HepG2 (cell line): ENCODE results near the gene ARFGEF3. TPM values are rescaled to one million over a fixed set of nuclear protein-coding genes. Genes with fewer than 3 reads are reported as not detected.

Source experiments
- EP300 ChIP-seq, 3 experiments: sonication (generic) in 1 of 3; formaldehyde crosslinking in 1 of 3; IDR thresholded peaks; 2 replicates each; pipeline versions ENCODE4 v1.5.1 to v1.6.1; 2011 to 2020; ENCODE audit warnings: low read depth in 2 of 3, low read length in 2 of 3, borderline replicate concordance in 1 of 3, improper control_type of control experiment in 1 of 3, mild to moderate bottlenecking in 1 of 3, missing genetic modification reagents in 1 of 3, moderate library complexity in 1 of 3
- GFI1 ChIP-seq: sonication (generic); formaldehyde crosslinking; IDR thresholded peaks from 2 replicates; pipeline ENCODE4 v1.5.0; 2020; ENCODE audit warnings: missing genetic modification reagents, mild to moderate bottlenecking, borderline replicate concordance
- HDAC1 ChIP-seq: sonication (generic); formaldehyde crosslinking; IDR thresholded peaks from 2 replicates; pipeline ENCODE4 v1.5.1; 2020; ENCODE audit warnings: mild to moderate bottlenecking, missing genetic modification reagents
- NFKBIZ ChIP-seq: IDR thresholded peaks from 2 replicates; pipeline ENCODE4 v1.6.1; 2018; ENCODE audit warnings: missing genetic modification reagents, missing compliant biosample characterization
- RXRB ChIP-seq: IDR thresholded peaks from 2 replicates; pipeline ENCODE4 v1.6.1; 2016; ENCODE audit warnings: borderline replicate concordance, missing genetic modification reagents, missing compliant biosample characterization
- SOX6 ChIP-seq, 2 experiments: fragments of 450-650 bp in 1 of 2; sonication (generic) in 1 of 2; formaldehyde crosslinking in 1 of 2; IDR thresholded peaks; 2 replicates each; pipeline versions ENCODE4 v1.4.0 to v1.6.1; 2017 to 2020; ENCODE audit warnings: antibody characterized with exemption in 1 of 2, mild to moderate bottlenecking in 1 of 2, missing genetic modification reagents in 1 of 2
- SRSF4 ChIP-seq: fragments of 200-400 bp; formaldehyde crosslinking; IDR thresholded peaks from one replicate; pipeline ENCODE4 v1.6.1; 2018; ENCODE audit warnings: mild to moderate bottlenecking, low read depth, low read length, moderate library complexity; ENCODE audit not compliant: poor library complexity, severe bottlenecking
- polyA plus RNA-seq, 8 experiments: library from polyadenylated mRNA; depleted of rRNA in 3 of 8; stranded (reverse) in 7 of 8; unstranded in 1 of 8; fragments of >200 nt; fragmentation: Illumina TruSeq in 4 of 8; extraction: Trizol in 4 of 8; gene quantifications; 2 replicates each; pipeline versions ENCODE4 v1.2.1 to v1.2.3, GENCODE V29; 2011 to 2016; ENCODE audit warnings: low read depth in 4 of 8, missing spikeins in 1 of 8, mixed read lengths in 1 of 8; ENCODE audit not compliant: insufficient read depth in 1 of 8
- total RNA-seq, 5 experiments: library from RNA; depleted of rRNA; stranded (reverse); fragments of >200 nt; fragmentation: Illumina TruSeq; extraction: Trizol; gene quantifications; 2 replicates each; pipeline ENCODE4 v1.2.3, GENCODE V29; 2016; ENCODE audit warnings: low read depth in 1 of 5
- TF ChIP-seq, protein P1 (sequence below): sonication (generic); formaldehyde crosslinking; IDR thresholded peaks from 2 replicates; pipeline ENCODE4 v1.5.0; 2020; ENCODE audit warnings: missing genetic modification reagents
- TF ChIP-seq, protein P2 (sequence below): sonication (generic); formaldehyde crosslinking; IDR thresholded peaks from 2 replicates; pipeline ENCODE4 v1.5.0; 2020; ENCODE audit warnings: mild to moderate bottlenecking, missing genetic modification reagents, moderate library complexity
- TF ChIP-seq, protein P3 (sequence below): sonication (generic); formaldehyde crosslinking; IDR thresholded peaks from 2 replicates; pipeline ENCODE4 v1.5.0; 2020; ENCODE audit warnings: missing genetic modification reagents
- TF ChIP-seq, protein P4 (sequence below): sonication (generic); formaldehyde crosslinking; IDR thresholded peaks from 2 replicates; pipeline ENCODE4 v1.4.0; 2020; ENCODE audit warnings: missing genetic modification reagents, low read depth, mild to moderate bottlenecking, borderline replicate concordance
- TF ChIP-seq, protein P5 (sequence below): sonication (generic); formaldehyde crosslinking; conservative IDR thresholded peaks from 2 replicates; pipeline ENCODE4 v1.4.0; 2020; ENCODE audit warnings: mild to moderate bottlenecking, missing genetic modification reagents, moderate library complexity
- TF ChIP-seq, protein P6 (sequence below): sonication (generic); formaldehyde crosslinking; IDR thresholded peaks from 2 replicates; pipeline ENCODE4 v1.4.0; 2020; ENCODE audit warnings: missing genetic modification reagents, borderline replicate concordance

ARFGEF3 gene
- total and polyA plus RNA-seq, 2 of the 13 experiments (the other 11 are each of a cell fraction or from before 2014, with no cell fraction given), result 0.60 to 2.6 TPM

DNA sequence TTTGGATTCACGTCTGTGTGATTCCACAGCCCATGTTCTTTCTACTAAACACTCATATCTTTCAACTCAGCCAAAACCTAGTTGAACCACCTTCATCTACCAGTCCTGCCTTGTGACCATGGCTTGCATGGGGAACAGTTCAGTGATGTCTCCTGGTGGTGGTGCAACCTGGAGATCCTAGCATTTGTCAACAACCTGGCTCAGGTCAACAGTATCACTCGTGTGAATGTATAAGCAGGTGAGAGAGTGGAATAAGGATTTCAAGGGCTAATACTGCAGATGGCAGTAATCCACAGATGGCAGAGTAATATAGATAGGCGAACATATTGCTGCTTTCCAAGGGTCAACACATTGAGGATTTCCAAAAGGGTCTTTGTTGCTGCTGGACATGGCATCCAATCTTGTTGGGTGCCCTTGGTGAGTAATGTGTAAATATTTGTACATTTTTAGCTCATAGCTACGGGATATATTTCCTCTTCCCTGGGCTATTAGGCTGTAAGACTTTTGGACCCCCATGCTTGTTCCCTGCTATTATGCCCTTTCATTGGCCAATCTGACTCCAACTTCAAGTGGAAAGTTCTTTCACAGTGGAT lies 43.1 kb downstream of the ARFGEF3 start (continued):
- TF ChIP-seq, protein P1, sequence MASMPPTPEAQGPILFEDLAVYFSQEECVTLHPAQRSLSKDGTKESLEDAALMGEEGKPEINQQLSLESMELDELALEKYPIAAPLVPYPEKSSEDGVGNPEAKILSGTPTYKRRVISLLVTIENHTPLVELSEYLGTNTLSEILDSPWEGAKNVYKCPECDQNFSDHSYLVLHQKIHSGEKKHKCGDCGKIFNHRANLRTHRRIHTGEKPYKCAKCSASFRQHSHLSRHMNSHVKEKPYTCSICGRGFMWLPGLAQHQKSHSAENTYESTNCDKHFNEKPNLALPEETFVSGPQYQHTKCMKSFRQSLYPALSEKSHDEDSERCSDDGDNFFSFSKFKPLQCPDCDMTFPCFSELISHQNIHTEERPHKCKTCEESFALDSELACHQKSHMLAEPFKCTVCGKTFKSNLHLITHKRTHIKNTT (CRISPR knock-in tag), result no peak
- TF ChIP-seq GFI1 (no peak), RXRB (CRISPR knock-in tag) (peak; percentile 42; the same call in 1 of the 2 replicates), SRSF4 (no peak), NFKBIZ (CRISPR knock-in tag) (no peak), EP300 (IDR thresholded peaks at IDR 0.05; ENCODE audit: low read depth in 2 of 2, low read length in 2 of 2) (peak in 1 of 2 experiments; percentile 27; a peak in 1 of 4 replicates), EP300 (CRISPR knock-in tag; IDR thresholded peaks at IDR 0.05; ENCODE audit: borderline replicate concordance) (no peak), SOX6 (IDR thresholded peaks at IDR 0.05) (no peak), SOX6 (CRISPR knock-in tag; IDR thresholded peaks at IDR 0.05) (peak; percentile 37; the same call in 1 of the 2 replicates), HDAC1 (CRISPR knock-in tag) (no peak)
- TF ChIP-seq, protein P2, sequence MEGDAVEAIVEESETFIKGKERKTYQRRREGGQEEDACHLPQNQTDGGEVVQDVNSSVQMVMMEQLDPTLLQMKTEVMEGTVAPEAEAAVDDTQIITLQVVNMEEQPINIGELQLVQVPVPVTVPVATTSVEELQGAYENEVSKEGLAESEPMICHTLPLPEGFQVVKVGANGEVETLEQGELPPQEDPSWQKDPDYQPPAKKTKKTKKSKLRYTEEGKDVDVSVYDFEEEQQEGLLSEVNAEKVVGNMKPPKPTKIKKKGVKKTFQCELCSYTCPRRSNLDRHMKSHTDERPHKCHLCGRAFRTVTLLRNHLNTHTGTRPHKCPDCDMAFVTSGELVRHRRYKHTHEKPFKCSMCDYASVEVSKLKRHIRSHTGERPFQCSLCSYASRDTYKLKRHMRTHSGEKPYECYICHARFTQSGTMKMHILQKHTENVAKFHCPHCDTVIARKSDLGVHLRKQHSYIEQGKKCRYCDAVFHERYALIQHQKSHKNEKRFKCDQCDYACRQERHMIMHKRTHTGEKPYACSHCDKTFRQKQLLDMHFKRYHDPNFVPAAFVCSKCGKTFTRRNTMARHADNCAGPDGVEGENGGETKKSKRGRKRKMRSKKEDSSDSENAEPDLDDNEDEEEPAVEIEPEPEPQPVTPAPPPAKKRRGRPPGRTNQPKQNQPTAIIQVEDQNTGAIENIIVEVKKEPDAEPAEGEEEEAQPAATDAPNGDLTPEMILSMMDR, result peak; percentile 31
- TF ChIP-seq, protein P3, sequence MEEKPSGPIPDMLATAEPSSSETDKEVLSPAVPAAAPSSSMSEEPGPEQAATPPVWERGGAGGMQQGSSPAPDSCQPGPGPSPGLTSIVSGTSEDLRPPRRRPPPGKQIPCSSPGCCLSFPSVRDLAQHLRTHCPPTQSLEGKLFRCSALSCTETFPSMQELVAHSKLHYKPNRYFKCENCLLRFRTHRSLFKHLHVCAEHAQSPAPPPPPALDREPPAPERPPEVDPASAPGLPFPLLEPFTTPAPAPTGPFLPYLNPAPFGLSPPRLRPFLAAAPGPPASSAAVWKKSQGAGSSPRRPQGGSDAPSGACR, result no peak
- TF ChIP-seq, protein P4, sequence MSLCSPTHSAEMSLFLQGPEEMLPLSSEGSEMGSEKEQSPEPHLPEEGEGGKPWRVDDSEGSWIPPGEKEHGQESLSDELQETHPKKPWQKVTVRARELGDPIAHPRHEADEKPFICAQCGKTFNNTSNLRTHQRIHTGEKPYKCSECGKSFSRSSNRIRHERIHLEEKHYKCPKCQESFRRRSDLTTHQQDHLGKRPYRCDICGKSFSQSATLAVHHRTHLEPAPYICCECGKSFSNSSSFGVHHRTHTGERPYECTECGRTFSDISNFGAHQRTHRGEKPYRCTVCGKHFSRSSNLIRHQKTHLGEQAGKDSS, result peak; percentile 20; the same call in 1 of the 2 replicates
- TF ChIP-seq, protein P5, sequence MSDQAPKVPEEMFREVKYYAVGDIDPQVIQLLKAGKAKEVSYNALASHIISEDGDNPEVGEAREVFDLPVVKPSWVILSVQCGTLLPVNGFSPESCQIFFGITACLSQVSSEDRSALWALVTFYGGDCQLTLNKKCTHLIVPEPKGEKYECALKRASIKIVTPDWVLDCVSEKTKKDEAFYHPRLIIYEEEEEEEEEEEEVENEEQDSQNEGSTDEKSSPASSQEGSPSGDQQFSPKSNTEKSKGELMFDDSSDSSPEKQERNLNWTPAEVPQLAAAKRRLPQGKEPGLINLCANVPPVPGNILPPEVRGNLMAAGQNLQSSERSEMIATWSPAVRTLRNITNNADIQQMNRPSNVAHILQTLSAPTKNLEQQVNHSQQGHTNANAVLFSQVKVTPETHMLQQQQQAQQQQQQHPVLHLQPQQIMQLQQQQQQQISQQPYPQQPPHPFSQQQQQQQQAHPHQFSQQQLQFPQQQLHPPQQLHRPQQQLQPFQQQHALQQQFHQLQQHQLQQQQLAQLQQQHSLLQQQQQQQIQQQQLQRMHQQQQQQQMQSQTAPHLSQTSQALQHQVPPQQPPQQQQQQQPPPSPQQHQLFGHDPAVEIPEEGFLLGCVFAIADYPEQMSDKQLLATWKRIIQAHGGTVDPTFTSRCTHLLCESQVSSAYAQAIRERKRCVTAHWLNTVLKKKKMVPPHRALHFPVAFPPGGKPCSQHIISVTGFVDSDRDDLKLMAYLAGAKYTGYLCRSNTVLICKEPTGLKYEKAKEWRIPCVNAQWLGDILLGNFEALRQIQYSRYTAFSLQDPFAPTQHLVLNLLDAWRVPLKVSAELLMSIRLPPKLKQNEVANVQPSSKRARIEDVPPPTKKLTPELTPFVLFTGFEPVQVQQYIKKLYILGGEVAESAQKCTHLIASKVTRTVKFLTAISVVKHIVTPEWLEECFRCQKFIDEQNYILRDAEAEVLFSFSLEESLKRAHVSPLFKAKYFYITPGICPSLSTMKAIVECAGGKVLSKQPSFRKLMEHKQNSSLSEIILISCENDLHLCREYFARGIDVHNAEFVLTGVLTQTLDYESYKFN (CRISPR knock-in tag), result peak; percentile 64
- TF ChIP-seq, protein P6, sequence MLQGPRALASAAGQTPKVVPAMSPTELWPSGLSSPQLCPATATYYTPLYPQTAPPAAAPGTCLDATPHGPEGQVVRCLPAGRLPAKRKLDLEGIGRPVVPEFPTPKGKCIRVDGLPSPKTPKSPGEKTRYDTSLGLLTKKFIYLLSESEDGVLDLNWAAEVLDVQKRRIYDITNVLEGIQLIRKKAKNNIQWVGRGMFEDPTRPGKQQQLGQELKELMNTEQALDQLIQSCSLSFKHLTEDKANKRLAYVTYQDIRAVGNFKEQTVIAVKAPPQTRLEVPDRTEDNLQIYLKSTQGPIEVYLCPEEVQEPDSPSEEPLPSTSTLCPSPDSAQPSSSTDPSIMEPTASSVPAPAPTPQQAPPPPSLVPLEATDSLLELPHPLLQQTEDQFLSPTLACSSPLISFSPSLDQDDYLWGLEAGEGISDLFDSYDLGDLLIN (CRISPR knock-in tag), result no peak
